ENCODE measurements around the gene MAGEH1. TPM values are rescaled to one million over a fixed set of nuclear protein-coding genes. Genes with fewer than 3 reads are reported as not detected.

Gene MAGEH1
- 10 to 100 TPM; 19.6 to 26.3 (median 24.7) TPM for total RNA-seq

- TF ChIP-seq CTCF (IDR thresholded peaks at IDR 0.05; ENCODE audit: low read depth): no peak
Observed at GRCh38 chrX:55451990-55452832, at the start of gene MAGEH1. Gene MAGEH1, plus strand, starts transcription at chrX:55452127. Its CDS starts 248 bp downstream, at chrX:55452375.

GRCh38 chrX:55450259-55450658 lies 1.7 kb upstream of the MAGEH1 start:
- no peak for TF ChIP-seq CTCF (IDR thresholded peaks at IDR 0.05; ENCODE audit: low read depth)

GRCh38 chrX:55451141-55451540 lies 786 bp upstream of the MAGEH1 start:
- TF ChIP-seq CTCF (IDR thresholded peaks at IDR 0.05; ENCODE audit: low read depth): no peak

GRCh38 chrX:55451626-55451989 lies 319 bp upstream of the MAGEH1 start:
- no peak for TF ChIP-seq CTCF (IDR thresholded peaks at IDR 0.05; ENCODE audit: low read depth)

- no peak for TF ChIP-seq CTCF (IDR thresholded peaks at IDR 0.05; ENCODE audit: low read depth)
Observed at GRCh38 chrX:55452833-55453124, 852 bp downstream of the MAGEH1 start.

GRCh38 chrX:55480390-55481062 lies 28.6 kb downstream of the MAGEH1 start:
- TF ChIP-seq CTCF (IDR thresholded peaks at IDR 0.05; ENCODE audit: low read depth): no peak

GRCh38 chrX:55484948-55485347 lies 33.0 kb downstream of the MAGEH1 start:
- no peak for TF ChIP-seq CTCF (IDR thresholded peaks at IDR 0.05; ENCODE audit: low read depth)
